GM12878 (cell line): ENCODE results near the gene SLC5A2. TPM values are rescaled to one million over a fixed set of nuclear protein-coding genes. Genes with fewer than 3 reads are reported as not detected.
A peak's percentile ranks its signal among the peaks of the same experiment; 100 is the strongest.

ENCODE experiments used
- CHD2 ChIP-seq: IDR thresholded peaks from 2 replicates; pipeline ENCODE4 v1.6.1; 2011; ENCODE audit warnings: low read depth, low read length, improper control_type of control experiment, borderline replicate concordance
- POLR2A ChIP-seq: IDR thresholded peaks from 2 replicates; pipeline ENCODE4 v1.6.1; 2011; ENCODE audit warnings: low read depth, mild to moderate bottlenecking, low read length
- RAD21 ChIP-seq: IDR thresholded peaks from 2 replicates; pipeline ENCODE4 v1.6.1; 2011; ENCODE audit warnings: mild to moderate bottlenecking, low read depth, low read length, moderate library complexity; ENCODE audit not compliant: insufficient read depth
- SREBF2 ChIP-seq: IDR thresholded peaks from 2 replicates; pipeline ENCODE4 v1.6.1; 2012; ENCODE audit warnings: mild to moderate bottlenecking, low read length
- TCF12 ChIP-seq: IDR thresholded peaks from 2 replicates; pipeline ENCODE4 v1.6.1; 2011; ENCODE audit warnings: low read depth, mild to moderate bottlenecking, low read length
- ZNF24 ChIP-seq: fragments of 450-650 bp; IDR thresholded peaks from 2 replicates; pipeline ENCODE4 v1.6.1; 2017; ENCODE audit warnings: antibody characterized with exemption, mild to moderate bottlenecking
- polyA plus RNA-seq, 11 experiments: library from polyadenylated mRNA; depleted of rRNA in 4 of 11; unstranded in 6 of 11; stranded (reverse) in 5 of 11; fragments of >200 nt; fragmentation: Nextera tagmentation in 4 of 11; fragmentation: Illumina TruSeq in 1 of 11; extraction: Ambion mirVana in 4 of 11; extraction: Trizol in 1 of 11; gene quantifications; 1 replicate in 1 of 11; 2 replicates in 10 of 11; pipeline versions ENCODE4 v1.2.1 to v1.2.3, GENCODE V29; 2011 to 2016; ENCODE audit warnings: inconsistent platforms in 2 of 11, missing spikeins in 2 of 11, low read depth in 1 of 11
- total RNA-seq, 4 experiments: library from RNA; depleted of rRNA in 3 of 4; stranded (reverse); fragments of >200 nt in 3 of 4; fragmentation: Illumina TruSeq in 1 of 4; extraction: Trizol in 1 of 4; gene quantifications; 2 replicates each; pipeline versions ENCODE4 v1.2.1 to v1.2.3, GENCODE V29; 2013 to 2021
- TF ChIP-seq, protein P1 (sequence below): fragments of 450-650 bp; formaldehyde crosslinking; IDR thresholded peaks from 2 replicates; pipeline ENCODE4 v1.4.0; 2020; ENCODE audit warnings: mild to moderate bottlenecking, moderate library complexity
- TF ChIP-seq, protein P2 (sequence below): IDR thresholded peaks from 2 replicates; pipeline ENCODE4 v1.6.1; 2011; ENCODE audit warnings: borderline replicate concordance, low read depth, mild to moderate bottlenecking, moderate library complexity, low read length; ENCODE audit not compliant: insufficient read depth, poor library complexity, severe bottlenecking
- TF ChIP-seq, protein P3 (sequence below): fragments of 450-650 bp; IDR thresholded peaks from 2 replicates; pipeline ENCODE4 v1.6.1; 2017; ENCODE audit warnings: borderline replicate concordance
- TF ChIP-seq, protein P4 (sequence below): fragments of 450-650 bp; IDR thresholded peaks from 2 replicates; pipeline ENCODE4 v1.6.1; 2016; ENCODE audit warnings: mild to moderate bottlenecking, moderate library complexity, borderline replicate concordance
- TF ChIP-seq, protein P5 (sequence below): IDR thresholded peaks from 2 replicates; pipeline ENCODE4 v1.6.1; 2011; ENCODE audit warnings: mild to moderate bottlenecking, low read depth, low read length, moderate library complexity; ENCODE audit not compliant: insufficient replicate concordance
- TF ChIP-seq, protein P6 (sequence below): fragments of 450-650 bp; IDR thresholded peaks from 2 replicates; pipeline ENCODE4 v1.6.1; 2017; ENCODE audit warnings: mild to moderate bottlenecking, moderate library complexity

SLC5A2 gene
- total and polyA plus RNA-seq, 10 of the 15 experiments (the other 5 are each of a cell fraction or from before 2014, with no cell fraction given), result 3.6 to 4.8 (median 4.4) TPM; not detected in 6

DNA sequence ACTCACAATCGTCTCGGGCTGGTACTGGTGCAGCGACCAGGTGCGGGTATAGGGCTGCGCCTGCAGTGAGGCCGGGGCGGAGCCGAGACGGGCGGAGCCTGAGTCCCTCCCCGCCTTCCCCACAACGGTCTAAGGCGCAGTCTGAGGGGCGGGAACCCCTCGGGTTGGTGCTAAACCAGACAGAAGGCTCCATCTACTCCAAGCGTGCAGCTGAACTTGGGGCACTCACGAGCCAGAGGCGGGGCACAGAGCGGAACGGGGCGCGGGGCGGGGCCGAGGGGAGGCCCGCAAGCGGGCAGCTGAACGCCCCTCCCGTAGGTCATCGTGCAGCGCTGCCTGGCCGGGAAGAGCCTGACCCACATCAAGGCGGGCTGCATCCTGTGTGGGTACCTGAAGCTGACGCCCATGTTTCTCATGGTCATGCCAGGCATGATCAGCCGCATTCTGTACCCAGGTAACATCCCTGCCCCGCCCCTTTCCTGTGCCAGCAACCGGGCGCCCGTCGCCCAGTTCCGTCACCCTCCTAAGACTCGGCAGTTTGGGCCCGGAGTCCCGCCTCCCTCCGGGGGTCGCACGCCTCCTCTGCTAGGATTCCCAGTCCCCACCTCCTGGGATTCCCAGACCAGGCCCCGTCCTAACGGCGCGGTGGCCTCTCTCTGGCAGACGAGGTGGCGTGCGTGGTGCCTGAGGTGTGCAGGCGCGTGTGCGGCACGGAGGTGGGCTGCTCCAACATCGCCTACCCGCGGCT is 5.0 kb downstream of the SLC5A2 start (continued):
- TF ChIP-seq, protein P1, sequence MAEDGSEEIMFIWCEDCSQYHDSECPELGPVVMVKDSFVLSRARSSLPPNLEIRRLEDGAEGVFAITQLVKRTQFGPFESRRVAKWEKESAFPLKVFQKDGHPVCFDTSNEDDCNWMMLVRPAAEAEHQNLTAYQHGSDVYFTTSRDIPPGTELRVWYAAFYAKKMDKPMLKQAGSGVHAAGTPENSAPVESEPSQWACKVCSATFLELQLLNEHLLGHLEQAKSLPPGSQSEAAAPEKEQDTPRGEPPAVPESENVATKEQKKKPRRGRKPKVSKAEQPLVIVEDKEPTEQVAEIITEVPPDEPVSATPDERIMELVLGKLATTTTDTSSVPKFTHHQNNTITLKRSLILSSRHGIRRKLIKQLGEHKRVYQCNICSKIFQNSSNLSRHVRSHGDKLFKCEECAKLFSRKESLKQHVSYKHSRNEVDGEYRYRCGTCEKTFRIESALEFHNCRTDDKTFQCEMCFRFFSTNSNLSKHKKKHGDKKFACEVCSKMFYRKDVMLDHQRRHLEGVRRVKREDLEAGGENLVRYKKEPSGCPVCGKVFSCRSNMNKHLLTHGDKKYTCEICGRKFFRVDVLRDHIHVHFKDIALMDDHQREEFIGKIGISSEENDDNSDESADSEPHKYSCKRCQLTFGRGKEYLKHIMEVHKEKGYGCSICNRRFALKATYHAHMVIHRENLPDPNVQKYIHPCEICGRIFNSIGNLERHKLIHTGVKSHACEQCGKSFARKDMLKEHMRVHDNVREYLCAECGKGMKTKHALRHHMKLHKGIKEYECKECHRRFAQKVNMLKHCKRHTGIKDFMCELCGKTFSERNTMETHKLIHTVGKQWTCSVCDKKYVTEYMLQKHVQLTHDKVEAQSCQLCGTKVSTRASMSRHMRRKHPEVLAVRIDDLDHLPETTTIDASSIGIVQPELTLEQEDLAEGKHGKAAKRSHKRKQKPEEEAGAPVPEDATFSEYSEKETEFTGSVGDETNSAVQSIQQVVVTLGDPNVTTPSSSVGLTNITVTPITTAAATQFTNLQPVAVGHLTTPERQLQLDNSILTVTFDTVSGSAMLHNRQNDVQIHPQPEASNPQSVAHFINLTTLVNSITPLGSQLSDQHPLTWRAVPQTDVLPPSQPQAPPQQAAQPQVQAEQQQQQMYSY (CRISPR knock-in tag), result no peak
- no peak for TF ChIP-seq TCF12
- TF ChIP-seq RAD21, result no peak
- no peak for TF ChIP-seq SREBF2
- TF ChIP-seq ZNF24, result no peak
- TF ChIP-seq, protein P2, sequence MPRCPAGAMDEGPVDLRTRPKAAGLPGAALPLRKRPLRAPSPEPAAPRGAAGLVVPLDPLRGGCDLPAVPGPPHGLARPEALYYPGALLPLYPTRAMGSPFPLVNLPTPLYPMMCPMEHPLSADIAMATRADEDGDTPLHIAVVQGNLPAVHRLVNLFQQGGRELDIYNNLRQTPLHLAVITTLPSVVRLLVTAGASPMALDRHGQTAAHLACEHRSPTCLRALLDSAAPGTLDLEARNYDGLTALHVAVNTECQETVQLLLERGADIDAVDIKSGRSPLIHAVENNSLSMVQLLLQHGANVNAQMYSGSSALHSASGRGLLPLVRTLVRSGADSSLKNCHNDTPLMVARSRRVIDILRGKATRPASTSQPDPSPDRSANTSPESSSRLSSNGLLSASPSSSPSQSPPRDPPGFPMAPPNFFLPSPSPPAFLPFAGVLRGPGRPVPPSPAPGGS, result peak; percentile 22
- TF ChIP-seq, protein P3, sequence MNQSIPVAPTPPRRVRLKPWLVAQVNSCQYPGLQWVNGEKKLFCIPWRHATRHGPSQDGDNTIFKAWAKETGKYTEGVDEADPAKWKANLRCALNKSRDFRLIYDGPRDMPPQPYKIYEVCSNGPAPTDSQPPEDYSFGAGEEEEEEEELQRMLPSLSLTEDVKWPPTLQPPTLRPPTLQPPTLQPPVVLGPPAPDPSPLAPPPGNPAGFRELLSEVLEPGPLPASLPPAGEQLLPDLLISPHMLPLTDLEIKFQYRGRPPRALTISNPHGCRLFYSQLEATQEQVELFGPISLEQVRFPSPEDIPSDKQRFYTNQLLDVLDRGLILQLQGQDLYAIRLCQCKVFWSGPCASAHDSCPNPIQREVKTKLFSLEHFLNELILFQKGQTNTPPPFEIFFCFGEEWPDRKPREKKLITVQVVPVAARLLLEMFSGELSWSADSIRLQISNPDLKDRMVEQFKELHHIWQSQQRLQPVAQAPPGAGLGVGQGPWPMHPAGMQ, result no peak
- TF ChIP-seq, protein P4, sequence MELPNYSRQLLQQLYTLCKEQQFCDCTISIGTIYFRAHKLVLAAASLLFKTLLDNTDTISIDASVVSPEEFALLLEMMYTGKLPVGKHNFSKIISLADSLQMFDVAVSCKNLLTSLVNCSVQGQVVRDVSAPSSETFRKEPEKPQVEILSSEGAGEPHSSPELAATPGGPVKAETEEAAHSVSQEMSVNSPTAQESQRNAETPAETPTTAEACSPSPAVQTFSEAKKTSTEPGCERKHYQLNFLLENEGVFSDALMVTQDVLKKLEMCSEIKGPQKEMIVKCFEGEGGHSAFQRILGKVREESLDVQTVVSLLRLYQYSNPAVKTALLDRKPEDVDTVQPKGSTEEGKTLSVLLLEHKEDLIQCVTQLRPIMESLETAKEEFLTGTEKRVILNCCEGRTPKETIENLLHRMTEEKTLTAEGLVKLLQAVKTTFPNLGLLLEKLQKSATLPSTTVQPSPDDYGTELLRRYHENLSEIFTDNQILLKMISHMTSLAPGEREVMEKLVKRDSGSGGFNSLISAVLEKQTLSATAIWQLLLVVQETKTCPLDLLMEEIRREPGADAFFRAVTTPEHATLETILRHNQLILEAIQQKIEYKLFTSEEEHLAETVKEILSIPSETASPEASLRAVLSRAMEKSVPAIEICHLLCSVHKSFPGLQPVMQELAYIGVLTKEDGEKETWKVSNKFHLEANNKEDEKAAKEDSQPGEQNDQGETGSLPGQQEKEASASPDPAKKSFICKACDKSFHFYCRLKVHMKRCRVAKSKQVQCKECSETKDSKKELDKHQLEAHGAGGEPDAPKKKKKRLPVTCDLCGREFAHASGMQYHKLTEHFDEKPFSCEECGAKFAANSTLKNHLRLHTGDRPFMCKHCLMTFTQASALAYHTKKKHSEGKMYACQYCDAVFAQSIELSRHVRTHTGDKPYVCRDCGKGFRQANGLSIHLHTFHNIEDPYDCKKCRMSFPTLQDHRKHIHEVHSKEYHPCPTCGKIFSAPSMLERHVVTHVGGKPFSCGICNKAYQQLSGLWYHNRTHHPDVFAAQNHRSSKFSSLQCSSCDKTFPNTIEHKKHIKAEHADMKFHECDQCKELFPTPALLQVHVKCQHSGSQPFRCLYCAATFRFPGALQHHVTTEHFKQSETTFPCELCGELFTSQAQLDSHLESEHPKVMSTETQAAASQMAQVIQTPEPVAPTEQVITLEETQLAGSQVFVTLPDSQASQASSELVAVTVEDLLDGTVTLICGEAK, result no peak
- TF ChIP-seq, protein P5, sequence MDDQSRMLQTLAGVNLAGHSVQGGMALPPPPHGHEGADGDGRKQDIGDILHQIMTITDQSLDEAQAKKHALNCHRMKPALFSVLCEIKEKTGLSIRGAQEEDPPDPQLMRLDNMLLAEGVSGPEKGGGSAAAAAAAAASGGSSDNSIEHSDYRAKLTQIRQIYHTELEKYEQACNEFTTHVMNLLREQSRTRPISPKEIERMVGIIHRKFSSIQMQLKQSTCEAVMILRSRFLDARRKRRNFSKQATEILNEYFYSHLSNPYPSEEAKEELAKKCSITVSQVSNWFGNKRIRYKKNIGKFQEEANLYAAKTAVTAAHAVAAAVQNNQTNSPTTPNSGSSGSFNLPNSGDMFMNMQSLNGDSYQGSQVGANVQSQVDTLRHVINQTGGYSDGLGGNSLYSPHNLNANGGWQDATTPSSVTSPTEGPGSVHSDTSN, result no peak
- peak; percentile 67 for TF ChIP-seq POLR2A
- TF ChIP-seq, protein P6, sequence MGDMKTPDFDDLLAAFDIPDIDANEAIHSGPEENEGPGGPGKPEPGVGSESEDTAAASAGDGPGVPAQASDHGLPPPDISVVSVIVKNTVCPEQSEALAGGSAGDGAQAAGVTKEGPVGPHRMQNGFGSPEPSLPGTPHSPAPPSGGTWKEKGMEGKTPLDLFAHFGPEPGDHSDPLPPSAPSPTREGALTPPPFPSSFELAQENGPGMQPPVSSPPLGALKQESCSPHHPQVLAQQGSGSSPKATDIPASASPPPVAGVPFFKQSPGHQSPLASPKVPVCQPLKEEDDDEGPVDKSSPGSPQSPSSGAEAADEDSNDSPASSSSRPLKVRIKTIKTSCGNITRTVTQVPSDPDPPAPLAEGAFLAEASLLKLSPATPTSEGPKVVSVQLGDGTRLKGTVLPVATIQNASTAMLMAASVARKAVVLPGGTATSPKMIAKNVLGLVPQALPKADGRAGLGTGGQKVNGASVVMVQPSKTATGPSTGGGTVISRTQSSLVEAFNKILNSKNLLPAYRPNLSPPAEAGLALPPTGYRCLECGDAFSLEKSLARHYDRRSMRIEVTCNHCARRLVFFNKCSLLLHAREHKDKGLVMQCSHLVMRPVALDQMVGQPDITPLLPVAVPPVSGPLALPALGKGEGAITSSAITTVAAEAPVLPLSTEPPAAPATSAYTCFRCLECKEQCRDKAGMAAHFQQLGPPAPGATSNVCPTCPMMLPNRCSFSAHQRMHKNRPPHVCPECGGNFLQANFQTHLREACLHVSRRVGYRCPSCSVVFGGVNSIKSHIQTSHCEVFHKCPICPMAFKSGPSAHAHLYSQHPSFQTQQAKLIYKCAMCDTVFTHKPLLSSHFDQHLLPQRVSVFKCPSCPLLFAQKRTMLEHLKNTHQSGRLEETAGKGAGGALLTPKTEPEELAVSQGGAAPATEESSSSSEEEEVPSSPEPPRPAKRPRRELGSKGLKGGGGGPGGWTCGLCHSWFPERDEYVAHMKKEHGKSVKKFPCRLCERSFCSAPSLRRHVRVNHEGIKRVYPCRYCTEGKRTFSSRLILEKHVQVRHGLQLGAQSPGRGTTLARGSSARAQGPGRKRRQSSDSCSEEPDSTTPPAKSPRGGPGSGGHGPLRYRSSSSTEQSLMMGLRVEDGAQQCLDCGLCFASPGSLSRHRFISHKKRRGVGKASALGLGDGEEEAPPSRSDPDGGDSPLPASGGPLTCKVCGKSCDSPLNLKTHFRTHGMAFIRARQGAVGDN, result no peak
- TF ChIP-seq CHD2, result no peak
